H1 (cell line): Measurements from ENCODE around the gene FRK. TPM values are rescaled to one million over a fixed set of nuclear protein-coding genes. Genes with fewer than 3 reads are reported as not detected.

Experiments used
- CTCF ChIA-PET: fragments of 300-600 bp; sonication (Branson Sonifier 250); formaldehyde crosslinking; loops from one replicate; lab custom pipeline; 2021; ENCODE audit not compliant: partially characterized antibody; lab: Charles Lee
- POLR2A ChIA-PET: fragments of 300-600 bp; sonication (Branson Sonifier 250); formaldehyde crosslinking; loops from one replicate; lab custom pipeline; 2021; ENCODE audit warnings: inconsistent platforms; ENCODE audit not compliant: partially characterized antibody; lab: Charles Lee
- DNase-seq, 2 experiments: peaks; one replicate each; pipeline versions ENCODE4 v3.0.0 to v3.0.0-alpha.2; 2010 to 2022; ENCODE audit warnings: low spot score in 2 of 2, low read depth in 1 of 2, mixed read lengths in 1 of 2
- FAIRE-seq: peaks from 2 replicates; lab custom pipeline; 2011; peaks lifted over from hg19 to GRCh38; lab: Jason Lieb, UNC
- H2AFZ ChIP-seq: 2 replicates; pipeline ENCODE4 v1.8.1; 2012; ENCODE audit warnings: low read length, inconsistent platforms
- H2AK5ac ChIP-seq: 2 replicates; pipeline ENCODE4 v1.6.1; 2013; ENCODE audit warnings: low read depth, low read length
- H2BK120ac ChIP-seq: replicated peaks from 2 replicates; pipeline ENCODE3; 2013; ENCODE audit warnings: low read depth, low read length, inconsistent platforms
- H2BK12ac ChIP-seq: 2 replicates; pipeline ENCODE4 v1.6.1; 2013; ENCODE audit warnings: low read depth, low read length
- H2BK15ac ChIP-seq: 2 replicates; pipeline ENCODE4 v1.6.1; 2013; ENCODE audit warnings: low read length
- H2BK20ac ChIP-seq: 2 replicates; pipeline ENCODE4 v1.6.1; 2013; ENCODE audit warnings: low read length
- H2BK5ac ChIP-seq: 2 replicates; pipeline ENCODE4 v1.6.1; 2013; ENCODE audit warnings: low read depth, low read length
- H3K14ac ChIP-seq: 2 replicates; pipeline ENCODE4 v1.6.1; 2013; ENCODE audit warnings: inconsistent platforms; ENCODE audit not compliant: insufficient read length
- H3K18ac ChIP-seq: 2 replicates; pipeline ENCODE4 v1.6.1; 2013; ENCODE audit warnings: low read length; ENCODE audit errors: extremely low read depth
- H3K23ac ChIP-seq: 2 replicates; pipeline ENCODE4 v1.6.1; 2013; ENCODE audit warnings: inconsistent platforms; ENCODE audit not compliant: insufficient read length
- H3K23me2 ChIP-seq: 2 replicates; pipeline ENCODE4 v1.6.1; 2013; ENCODE audit warnings: low read depth, low read length
- H3K27ac ChIP-seq: 2 replicates; pipeline ENCODE4 v1.6.1; 2011; ENCODE audit warnings: low read depth, low read length, inconsistent platforms
- H3K27me3 ChIP-seq, 4 experiments: replicated peaks in 1 of 4; 1 replicate in 1 of 4; 2 replicates in 3 of 4; pipeline versions ENCODE4 v1.6.1 to v1.8.1; 2011 to 2013; ENCODE audit warnings: low read length in 3 of 4, mild to moderate bottlenecking in 3 of 4, inconsistent platforms in 2 of 4, mixed read lengths in 2 of 4, moderate library complexity in 1 of 4; ENCODE audit not compliant: control insufficient read depth in 3 of 4, insufficient read depth in 3 of 4; ENCODE audit errors: extremely low read depth in 1 of 4
- H3K36me3 ChIP-seq, 4 experiments: 2 replicates each; pipeline versions ENCODE4 v1.6.1 to v1.8.1; 2011 to 2013; ENCODE audit warnings: mild to moderate bottlenecking in 4 of 4, low read length in 3 of 4, moderate library complexity in 2 of 4, control low read depth in 1 of 4, inconsistent platforms in 1 of 4; ENCODE audit not compliant: insufficient read depth in 4 of 4, control insufficient read depth in 2 of 4
- H3K4ac ChIP-seq: replicated peaks from 2 replicates; pipeline ENCODE3; 2013; ENCODE audit warnings: low read length, low read depth, mixed read lengths, inconsistent platforms; ENCODE audit not compliant: insufficient read length
- H3K4me1 ChIP-seq, 4 experiments: replicated peaks in 1 of 4; 1 replicate in 1 of 4; 2 replicates in 3 of 4; pipeline versions ENCODE4 v1.6.1 to v1.8.1; 2011 to 2013; ENCODE audit warnings: low read length in 3 of 4, inconsistent platforms in 2 of 4, mixed read lengths in 1 of 4; ENCODE audit not compliant: insufficient read depth in 4 of 4, control insufficient read depth in 3 of 4
- H3K4me2 ChIP-seq, 2 experiments: 2 replicates each; pipeline versions ENCODE4 v1.6.1 to v1.8.1; 2011 to 2013; ENCODE audit warnings: low read depth in 2 of 2, low read length in 2 of 2, control low read depth in 1 of 2, inconsistent platforms in 1 of 2, mild to moderate bottlenecking in 1 of 2; ENCODE audit not compliant: insufficient read depth in 1 of 2
- H3K4me3 ChIP-seq, 4 experiments: fragments of 200-600, 300-600 bp in 1 of 4; sonication (generic), shearing (Covaris generic), sonication (Bioruptor Twin) in 1 of 4; 2 replicates each; pipeline versions ENCODE4 v1.5.1 to v1.8.1; 2011 to 2016; ENCODE audit warnings: low read length in 4 of 4, low read depth in 3 of 4, control low read depth in 2 of 4, inconsistent platforms in 2 of 4, mild to moderate bottlenecking in 2 of 4, mixed read lengths in 1 of 4, moderate library complexity in 1 of 4; ENCODE audit not compliant: insufficient read depth in 2 of 4; ENCODE audit errors: extremely low read depth in 1 of 4
- H3K56ac ChIP-seq: replicated peaks from 2 replicates; pipeline ENCODE3; 2013; ENCODE audit warnings: low read depth, mild to moderate bottlenecking, mixed read lengths, low read length, inconsistent platforms; ENCODE audit not compliant: insufficient read length
- H3K79me1 ChIP-seq: 2 replicates; pipeline ENCODE4 v1.6.1; 2013; ENCODE audit warnings: low read depth, low read length, control low read depth
- H3K79me2 ChIP-seq, 2 experiments: 2 replicates each; pipeline versions ENCODE4 v1.6.1 to v1.8.1; 2012 to 2013; ENCODE audit warnings: low read length in 2 of 2, mild to moderate bottlenecking in 2 of 2, inconsistent platforms in 1 of 2; ENCODE audit not compliant: insufficient read depth in 2 of 2, control insufficient read depth in 1 of 2
- H3K9ac ChIP-seq, 4 experiments: replicated peaks in 1 of 4; 1 replicate in 1 of 4; 2 replicates in 3 of 4; pipeline versions ENCODE4 v1.6.1 to v1.8.1; 2011 to 2013; ENCODE audit warnings: low read depth in 3 of 4, low read length in 3 of 4, control low read depth in 2 of 4, mild to moderate bottlenecking in 2 of 4, moderate library complexity in 2 of 4, inconsistent platforms in 1 of 4; ENCODE audit errors: extremely low read depth in 1 of 4
- H3K9me3 ChIP-seq, 2 experiments: 2 replicates each; pipeline versions ENCODE4 v1.6.1 to v1.8.1; 2012 to 2013; ENCODE audit warnings: mild to moderate bottlenecking in 2 of 2, moderate library complexity in 2 of 2, control low read depth in 1 of 2, inconsistent platforms in 1 of 2, low read depth in 1 of 2, low read length in 1 of 2, mixed read lengths in 1 of 2; ENCODE audit not compliant: insufficient read depth in 2 of 2
- H4K20me1 ChIP-seq, 2 experiments: replicated peaks in 1 of 2; 2 replicates each; pipeline versions ENCODE3 to v1.8.1; 2011 to 2013; ENCODE audit warnings: inconsistent platforms in 2 of 2, low read length in 2 of 2, mild to moderate bottlenecking in 1 of 2; ENCODE audit not compliant: insufficient read depth in 2 of 2, control insufficient read depth in 1 of 2
- H4K5ac ChIP-seq: 2 replicates; pipeline ENCODE4 v1.6.1; 2013; ENCODE audit warnings: low read length, low read depth, mixed read lengths, inconsistent platforms; ENCODE audit not compliant: insufficient read length
- H4K8ac ChIP-seq: 2 replicates; pipeline ENCODE4 v1.8.0; 2013; ENCODE audit warnings: mild to moderate bottlenecking, moderate library complexity, low read length, inconsistent platforms; ENCODE audit not compliant: insufficient read depth; ENCODE audit errors: extremely low read depth
- H4K91ac ChIP-seq: replicated peaks from 2 replicates; pipeline ENCODE3; 2013; ENCODE audit warnings: low read length, mixed read lengths, inconsistent platforms; ENCODE audit not compliant: insufficient read length
- ASH2L ChIP-seq: fragments of 200-600, 300-600 bp; sonication (generic); IDR thresholded peaks from one replicate; pipeline ENCODE4 v1.7.1; 2017; ENCODE audit warnings: low read length
- CHD1 ChIP-seq: IDR thresholded peaks from 2 replicates; pipeline ENCODE4 v1.6.1; 2012; ENCODE audit warnings: low read depth, low read length, improper control_type of control experiment
- EZH2 ChIP-seq: fragments of 200-600 bp; sonication (generic); IDR thresholded peaks from 2 replicates; pipeline ENCODE4 v1.7.1; 2012; ENCODE audit warnings: low read depth, mild to moderate bottlenecking, moderate library complexity, low read length, inconsistent platforms; ENCODE audit not compliant: severe bottlenecking
- FOSL1 ChIP-seq: IDR thresholded peaks from 2 replicates; pipeline ENCODE4 v1.6.1; 2011; ENCODE audit warnings: mild to moderate bottlenecking, low read depth, low read length, moderate library complexity; ENCODE audit not compliant: insufficient read depth
- HDAC2 ChIP-seq, 2 experiments: fragments of 300-600 bp in 1 of 2; sonication (generic) in 1 of 2; IDR thresholded peaks; 2 replicates each; pipeline ENCODE4 v1.6.1; 2011 to 2012; ENCODE audit warnings: low read depth in 2 of 2, low read length in 2 of 2, mild to moderate bottlenecking in 2 of 2, moderate library complexity in 2 of 2, borderline replicate concordance in 1 of 2, inconsistent platforms in 1 of 2
- JUND ChIP-seq: IDR thresholded peaks from 2 replicates; pipeline ENCODE4 v1.6.1; 2011; ENCODE audit warnings: mild to moderate bottlenecking, improper control_type of control experiment, low read length
- NANOG ChIP-seq: IDR thresholded peaks from 2 replicates; pipeline ENCODE4 v1.6.1; 2011; ENCODE audit warnings: low read length, low read depth, mild to moderate bottlenecking, inconsistent platforms; ENCODE audit not compliant: insufficient read depth, poor library complexity, severe bottlenecking
- NRF1 ChIP-seq: IDR thresholded peaks from 2 replicates; pipeline ENCODE4 v1.6.1; 2011; ENCODE audit warnings: mild to moderate bottlenecking, low read depth, low read length, improper control_type of control experiment
- POLR2A ChIP-seq, 2 experiments: IDR thresholded peaks; 1 replicate in 1 of 2; 2 replicates in 1 of 2; pipeline ENCODE4 v1.6.1; 2011; ENCODE audit warnings: low read depth in 2 of 2, low read length in 2 of 2, mild to moderate bottlenecking in 2 of 2; ENCODE audit errors: control extremely low read depth in 1 of 2
- RNF2 ChIP-seq: fragments of 200-900, 300-1000 bp; sonication (generic); IDR thresholded peaks from 2 replicates; pipeline ENCODE4 v1.7.1; 2016; ENCODE audit warnings: borderline replicate concordance, low read depth, mild to moderate bottlenecking, antibody characterized with exemption, low read length; ENCODE audit not compliant: poor library complexity, severe bottlenecking; ENCODE audit errors: missing control alignments
- SP2 ChIP-seq: IDR thresholded peaks from 2 replicates; pipeline ENCODE4 v1.6.1; 2012; ENCODE audit warnings: mild to moderate bottlenecking, low read length, inconsistent platforms
- SRF ChIP-seq: IDR thresholded peaks from 2 replicates; pipeline ENCODE4 v1.6.1; 2011; ENCODE audit warnings: mild to moderate bottlenecking, low read depth, low read length, moderate library complexity
- SUZ12 ChIP-seq: fragments of 200-600 bp; sonication (generic); IDR thresholded peaks from 2 replicates; pipeline ENCODE4 v1.6.1; 2012; ENCODE audit warnings: mild to moderate bottlenecking, inconsistent platforms, low read length, moderate library complexity, mixed read lengths
- TAF7 ChIP-seq: optimal IDR thresholded peaks from 2 replicates; pipeline ENCODE3; 2011; ENCODE audit warnings: low read depth, mild to moderate bottlenecking, inconsistent platforms, low read length, moderate library complexity, borderline replicate concordance
- WGBS, 2 experiments: shearing (Covaris generic) in 1 of 2; methylation state at CpG; one replicate each; pipeline versions ENCODE4 v1.1.6 to v1.1.7; 2013 to 2015; ENCODE audit warnings: low lambda C conversion rate in 2 of 2, mixed read lengths in 2 of 2, inconsistent platforms in 1 of 2, low coverage in 1 of 2, missing lambda C conversion rate in 1 of 2; ENCODE audit not compliant: insufficient replicate concordance in 2 of 2, insufficient coverage in 1 of 2, insufficient read length in 1 of 2; ENCODE audit errors: extremely low coverage in 1 of 2, missing lambda C conversion rate in 1 of 2; 5-methylcytosine and 5-hydroxymethylcytosine counted together
- polyA plus RNA-seq, 7 experiments: library from polyadenylated mRNA; depleted of rRNA in 3 of 7; stranded (reverse) in 5 of 7; unstranded in 2 of 7; fragments of >200 nt in 5 of 7; fragments of 200-250 nt in 2 of 7; gene quantifications; 1 replicate in 5 of 7; 2 replicates in 1 of 7; 4 replicates in 1 of 7; pipeline versions ENCODE4 v1.2.1 to v1.2.3, GENCODE V29; 2011 to 2013; ENCODE audit warnings: missing spikeins in 2 of 7, mixed read lengths in 2 of 7
- total RNA-seq: library from RNA; stranded (reverse); fragmentation: NEBNext Ultra II Directional; extraction: Animal tissue kit (Norgen Biotek cat#: 25700); gene quantifications from 2 replicates; pipeline ENCODE4 v1.2.1, GENCODE V29; 2021

The FRK gene
- total and polyA plus RNA-seq, 2 of the 8 experiments (the other 6 are each of a cell fraction or from before 2014, with no cell fraction given): 0.11 to 0.24 TPM

DNA sequence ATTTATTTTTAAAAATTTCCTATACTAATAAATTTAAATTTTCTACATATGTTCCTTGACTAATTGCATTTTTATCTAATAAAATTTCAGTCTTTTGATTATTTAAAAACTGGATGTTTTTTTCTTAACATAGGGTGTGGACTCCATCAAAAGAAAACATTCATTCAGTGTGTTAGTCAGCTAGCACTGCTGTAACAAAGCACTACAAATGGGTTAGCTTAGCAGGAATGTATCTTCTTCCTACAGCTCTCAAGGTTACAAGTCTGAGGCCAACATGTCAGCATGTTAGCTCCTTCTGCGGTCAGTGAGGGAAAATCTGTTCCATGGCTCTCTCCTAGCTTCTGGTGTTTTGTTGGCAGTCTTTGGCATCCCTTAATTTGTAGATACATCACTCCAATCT is 32.5 kb downstream of the FRK start:
- no peak overlapping the region for H3K56ac ChIP-seq
- H3K9ac ChIP-seq: no peak overlapping the region
- no peak overlapping the region for H3K4me3 ChIP-seq
- H3K79me1 ChIP-seq: no peaks in the 10 kb centered on the region
- TF ChIP-seq SP2: no peak
- no peak for TF ChIP-seq FOSL1
- TF ChIP-seq JUND: no peak
- no peak for TF ChIP-seq EZH2
- no peak for TF ChIP-seq SRF
- TF ChIP-seq NANOG: no peak
- TF ChIP-seq TAF7: no peak
- no peak for TF ChIP-seq NRF1
- no peak for TF ChIP-seq RNF2
- TF ChIP-seq POLR2A (IDR thresholded peaks at IDR 0.05; ENCODE audit: control extremely low read depth in 1 of 2, low read depth in 2 of 2, low read length in 2 of 2): no peak
- TF ChIP-seq SUZ12: no peak
- no peak for TF ChIP-seq CHD1
- no peak for TF ChIP-seq HDAC2 (IDR thresholded peaks at IDR 0.05; ENCODE audit: borderline replicate concordance in 1 of 2, low read depth in 2 of 2, low read length in 2 of 2)
- TF ChIP-seq ASH2L: no peak
- H2BK12ac ChIP-seq: no peak overlapping the region
- H2BK5ac ChIP-seq: no peak overlapping the region
- no peak overlapping the region for H3K4ac ChIP-seq
- H3K36me3 ChIP-seq: no peaks in the 10 kb centered on the region
- no peak overlapping the region for H2BK20ac ChIP-seq
- H4K91ac ChIP-seq: no peak overlapping the region
- ChIA-PET POLR2A (no interaction called here), CTCF (interaction anchor here (0.7 to 2.9 kb wide), 3 partner anchors 10 to 20 kb away, joined by 3 to 11 read pairs (median 5); no protein-coding TSS in a partner anchor)
- no peak overlapping the region for H3K23ac ChIP-seq
- H3K4me2 ChIP-seq: no peak overlapping the region
- no peak overlapping the region for H4K5ac ChIP-seq
- no peak for DNase-seq
- H3K27ac ChIP-seq: no peak overlapping the region
- H3K4me1 ChIP-seq: no peaks in the 10 kb centered on the region
- H3K14ac ChIP-seq: no peak overlapping the region
- no peaks in the 10 kb centered on the region for H3K23me2 ChIP-seq
- no peaks in the 10 kb centered on the region for H3K27me3 ChIP-seq
- H2BK15ac ChIP-seq: no peak overlapping the region
- H3K18ac ChIP-seq: no peak overlapping the region
- H4K20me1 ChIP-seq: no peaks in the 10 kb centered on the region
- no peak overlapping the region for H4K8ac ChIP-seq
- no peak overlapping the region; the same call in 1 of the 2 replicates for H2AFZ ChIP-seq
- no peaks in the 10 kb centered on the region for H3K9me3 ChIP-seq
- no peak overlapping the region for H2BK120ac ChIP-seq
- H2AK5ac ChIP-seq: no peak overlapping the region
- no peaks in the 10 kb centered on the region for H3K79me2 ChIP-seq
- WGBS, 2 experiments: 100% methylated on average over 1 of the region's 1 CpG; no CpG with 5 or more reads in 1 of the 2 experiments
- FAIRE-seq: no peak
